ENCODE measurements around the gene ZNF335.
A peak's percentile ranks its signal among the peaks of the same experiment; 100 is the strongest.

Gene ZNF335

GRCh38 chr20:45951925-45952834, 19.8 kb downstream of the ZNF335 start:
- DNase-seq = no peak

- DNase-seq = no peak
Observed at GRCh38 chr20:45950330-45950646, 21.7 kb downstream of the ZNF335 start.

- no peak for DNase-seq
Observed at GRCh38 chr20:45949542-45950329, 22.3 kb downstream of the ZNF335 start.

- DNase-seq = no peak
Observed at GRCh38 chr20:45948742-45949541, 23.1 kb downstream of the ZNF335 start.

- DNase-seq = no peak
Observed at GRCh38 chr20:45948261-45948733, 23.7 kb downstream of the ZNF335 start.

- DNase-seq = no peak
Observed at GRCh38 chr20:45947110-45947866, 24.7 kb downstream of the ZNF335 start.

GRCh38 chr20:45946149-45946970, 25.6 kb downstream of the ZNF335 start:
- peak in 1 of 5 donors; percentile 37 for DNase-seq

GRCh38 chr20:45945678-45946148, 26.3 kb downstream of the ZNF335 start:
- DNase-seq = no peak

- no peak for DNase-seq
Observed at GRCh38 chr20:45944965-45945677, 26.9 kb downstream of the ZNF335 start.

- peak in 1 of 5 donors; percentile 44 for DNase-seq
Observed at GRCh38 chr20:45944151-45944964, 27.6 kb downstream of the ZNF335 start.

- no peak for DNase-seq
Observed at GRCh38 chr20:45943613-45944012, 28.4 kb downstream of the ZNF335 start.

- DNase-seq = no peak
Observed at GRCh38 chr20:45940469-45940868, 31.5 kb downstream of the ZNF335 start.

GRCh38 chr20:45940053-45940452, 31.9 kb downstream of the ZNF335 start:
- no peak for DNase-seq

- DNase-seq = no peak
Observed at GRCh38 chr20:45938727-45939438, 33.1 kb downstream of the ZNF335 start.

- no peak for DNase-seq
Observed at GRCh38 chr20:45937765-45938164, 34.2 kb downstream of the ZNF335 start.

- no peak for DNase-seq
Observed at GRCh38 chr20:45935416-45936046, 36.5 kb downstream of the ZNF335 start.

- peak; percentile 94 to 98 (median 97) for DNase-seq
Observed at GRCh38 chr20:45934586-45935415, 37.2 kb downstream of the ZNF335 start, which contains the start of gene PCIF1. PCIF1 (plus strand) TSS chr20:45934683; CDS start chr20:45939000, 4,317 bp downstream.
